Renal cortex interstitium (tissue), 11 donors: ENCODE results near the gene RELL2. TPM values are rescaled to one million over a fixed set of nuclear protein-coding genes. Genes with fewer than 3 reads are reported as not detected.

Experiments used
- DNase-seq, 11 donors: peaks; one replicate each; pipeline ENCODE4 v3.0.0-alpha.2; 2013; ENCODE audit warnings: low read depth in 9 of 11, low spot score in 4 of 11; ENCODE audit errors: extremely low read depth in 1 of 11
- polyA plus RNA-seq, 3 donors: library from polyadenylated mRNA; unstranded; fragments of 120-200 nt; gene quantifications; one replicate each; pipeline ENCODE4 v1.2.1, GENCODE V29; 2013; ENCODE audit not compliant: insufficient read length in 3 of 3

RELL2 gene
- polyA plus RNA-seq, 3 donors: 0.64 to 1.5 (median 0.90) TPM

DNA sequence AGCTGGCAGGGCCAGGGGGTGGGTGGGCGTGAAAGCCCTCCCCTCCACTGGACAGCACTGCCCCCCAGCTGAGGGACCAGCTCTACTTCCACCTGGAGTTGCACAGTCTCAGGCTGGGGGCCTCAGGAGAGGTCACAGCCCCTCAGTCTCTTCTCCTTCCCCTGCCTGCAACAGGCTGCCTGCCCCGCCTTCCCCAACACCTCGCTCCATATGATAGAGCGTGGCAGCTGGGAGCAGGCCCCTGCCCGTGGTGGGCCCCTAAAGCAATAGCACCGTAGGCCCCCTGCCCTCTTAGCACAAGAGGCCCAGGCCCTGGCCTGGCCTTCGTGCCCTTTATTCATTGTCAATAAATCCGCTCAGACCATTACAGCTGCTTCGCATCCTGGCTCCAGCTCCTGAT lies 3.9 kb downstream of the RELL2 start:
- no peak for DNase-seq

DNA sequence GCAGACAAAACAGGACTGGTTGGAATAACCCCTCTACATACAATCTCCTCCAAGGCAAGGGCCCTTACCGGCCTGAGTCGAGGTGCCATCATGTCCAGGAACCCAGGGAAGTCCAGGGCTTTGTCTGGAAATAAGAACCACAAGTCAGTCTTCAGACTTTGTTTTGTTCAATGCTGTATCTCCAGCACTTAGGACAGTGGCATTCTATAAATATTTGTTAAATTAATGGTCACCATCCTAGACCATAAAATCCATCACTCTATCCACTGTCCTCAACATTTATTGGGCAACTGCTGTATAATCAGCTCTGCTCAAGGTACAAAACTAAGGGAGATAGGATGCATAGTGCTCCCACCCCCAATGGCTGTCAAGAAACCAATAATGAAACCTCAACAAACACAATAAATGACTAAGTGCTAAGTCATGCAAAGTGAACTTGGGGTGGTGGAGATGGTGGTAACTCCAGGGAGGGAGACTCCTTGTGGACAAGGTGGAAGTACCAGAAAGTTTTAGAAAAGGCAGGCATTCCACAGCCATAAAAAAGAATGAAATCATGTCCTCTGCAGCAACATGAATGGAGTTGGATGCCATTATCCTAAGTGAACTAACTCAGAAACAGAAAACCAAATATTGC lies 5.0 kb downstream of the RELL2 start:
- DNase-seq: no peak

DNA sequence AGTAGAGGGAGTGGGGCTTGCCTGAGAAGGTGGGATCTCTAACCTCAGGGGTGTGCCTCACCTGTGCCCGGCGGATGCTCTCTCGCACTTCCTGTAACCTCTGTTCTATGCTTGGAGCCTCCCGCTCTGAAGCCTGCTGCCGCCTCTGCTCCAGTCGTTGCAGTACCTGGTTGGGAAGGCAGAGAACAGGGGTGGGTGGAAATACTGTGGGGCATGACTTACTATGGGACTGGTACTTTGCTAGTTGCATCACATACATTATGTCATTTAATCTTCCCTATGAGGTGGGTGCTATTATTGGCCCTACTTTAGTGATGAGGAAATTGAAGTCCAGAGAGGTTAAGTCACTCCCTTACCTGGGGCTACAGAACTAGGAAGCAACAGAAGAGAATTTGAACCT lies 9.2 kb downstream of the RELL2 start:
- no peak for DNase-seq

DNA sequence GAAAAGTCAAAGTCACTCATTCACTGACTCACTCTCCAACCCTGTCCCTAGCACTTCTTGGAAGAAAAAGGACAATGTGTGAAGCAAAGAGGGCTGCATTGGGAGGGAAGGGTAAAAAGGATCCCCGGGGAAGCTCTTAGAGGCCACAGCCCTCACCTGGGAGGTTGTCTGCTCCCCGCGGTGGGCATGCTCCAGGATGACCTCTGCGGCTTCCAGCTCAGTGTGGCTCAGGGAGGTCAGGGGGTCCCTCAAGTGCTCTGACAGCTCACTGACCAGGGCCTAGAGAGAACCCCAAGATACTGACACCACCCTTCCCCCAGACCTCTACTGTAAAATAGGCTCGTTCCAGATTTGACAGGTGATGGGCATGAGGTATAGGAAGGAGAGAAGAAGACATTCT lies 10.4 kb downstream of the RELL2 start:
- no peak for DNase-seq

DNA sequence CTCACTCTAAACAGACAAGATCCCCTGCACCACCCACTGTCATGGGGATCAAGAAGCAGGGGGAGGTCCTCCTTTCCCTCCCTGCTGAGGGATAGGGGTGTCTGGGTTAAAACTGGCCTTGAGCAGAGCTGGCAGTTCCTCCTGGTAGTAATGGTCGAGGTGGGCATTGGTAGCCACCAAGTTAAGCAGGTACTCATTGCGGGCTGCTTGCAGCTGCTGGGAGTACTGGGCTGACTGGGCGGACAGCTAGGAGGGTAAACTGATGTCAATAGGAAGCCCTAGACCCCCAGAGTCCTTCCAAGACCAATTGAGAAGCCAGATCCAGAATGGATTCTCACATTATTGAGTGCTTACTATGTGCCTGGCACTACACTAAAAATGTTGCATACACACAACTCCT lies 11.1 kb downstream of the RELL2 start:
- DNase-seq: no peak

DNA sequence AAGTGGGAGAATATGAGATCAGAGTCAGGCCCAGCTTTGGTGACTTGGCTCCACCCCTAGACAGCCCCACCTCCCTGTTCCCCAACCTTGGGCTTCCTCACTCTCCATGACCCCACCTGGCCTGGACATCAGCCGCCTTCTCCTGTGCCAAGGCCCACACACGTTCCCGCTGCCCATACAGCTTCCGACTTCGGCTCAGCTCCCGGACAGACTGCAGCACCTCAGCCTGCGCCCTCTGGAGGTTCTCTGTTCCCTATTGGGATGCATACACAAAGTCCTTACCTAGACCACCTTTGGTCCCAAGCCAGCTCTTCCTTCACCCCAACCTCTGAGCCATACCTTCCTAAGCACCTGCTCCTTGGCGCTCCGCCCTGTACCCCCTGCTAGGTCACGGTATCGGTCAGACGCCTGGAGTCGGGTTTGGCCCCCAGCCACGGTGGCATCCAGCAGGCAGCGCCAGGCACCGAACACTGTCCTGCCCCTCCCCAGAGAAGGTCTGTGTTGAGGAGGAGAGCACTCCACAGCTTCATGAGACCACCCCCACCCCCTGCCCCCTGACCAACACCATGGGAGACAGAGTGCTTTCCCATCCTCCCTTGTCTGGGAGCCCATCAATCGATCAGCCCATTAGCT lies 12.4 kb downstream of the RELL2 start:
- no peak for DNase-seq

DNA sequence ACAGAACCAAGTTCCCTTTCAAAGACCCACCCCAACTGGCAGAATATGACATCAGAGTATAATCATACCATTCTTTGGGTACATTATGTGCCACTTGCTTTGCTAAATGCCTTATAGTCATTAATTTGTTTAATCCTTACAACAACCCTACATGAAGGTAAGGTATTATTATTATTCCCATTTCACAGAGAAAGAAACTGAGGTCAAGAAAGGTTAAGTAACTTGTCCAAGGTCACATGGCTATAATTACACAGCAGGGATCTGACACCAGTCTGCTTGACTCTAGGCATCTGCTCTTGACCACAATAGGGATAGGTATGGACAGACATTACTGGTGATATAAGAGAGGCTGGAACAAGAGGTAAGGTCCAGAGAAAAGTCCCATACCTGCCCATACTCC lies 13.2 kb downstream of the RELL2 start:
- no peak for DNase-seq

DNA sequence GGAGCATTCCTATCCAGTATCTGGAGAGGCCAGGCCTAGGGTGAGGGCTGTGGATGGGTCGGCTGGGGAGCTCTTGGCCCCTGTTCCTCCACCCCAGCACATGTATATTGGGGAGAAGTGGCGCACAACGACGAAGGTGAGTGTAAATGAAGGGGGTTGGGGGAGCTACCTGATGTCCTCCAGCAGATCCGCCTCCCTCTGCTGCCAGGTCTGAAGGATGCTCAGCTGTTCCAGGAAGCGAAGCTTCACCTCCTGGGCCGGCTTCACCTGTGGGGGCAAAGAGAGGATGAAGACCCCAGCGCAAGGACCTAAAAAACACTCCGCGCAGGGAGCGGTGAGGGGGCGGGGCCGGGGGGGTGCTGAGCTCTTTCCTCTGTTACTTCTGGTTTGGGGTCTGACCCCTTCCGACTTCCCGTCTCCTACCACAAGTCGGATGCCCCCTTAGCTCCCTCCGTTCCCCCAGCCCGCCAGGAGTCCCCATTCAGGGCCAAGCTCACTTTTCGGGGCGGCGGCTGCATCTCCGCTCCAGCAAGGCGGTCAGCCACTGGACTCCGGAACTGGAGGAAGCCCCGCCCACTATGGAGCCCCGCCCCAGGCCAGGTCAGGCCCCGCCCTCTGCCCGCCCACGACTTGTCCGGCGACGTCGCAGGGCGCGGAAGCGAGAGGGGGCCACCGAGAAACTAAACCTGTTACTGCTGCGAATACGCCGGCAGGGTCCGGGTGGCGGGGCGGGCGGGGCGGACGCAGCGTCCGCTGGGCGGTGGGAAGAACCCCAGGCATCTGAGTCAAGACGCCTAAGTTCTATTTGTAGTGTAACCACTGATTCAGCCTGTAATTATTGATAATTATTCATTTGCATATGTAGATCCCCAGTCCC lies 14.3 kb downstream of the RELL2 start, which contains the start of gene FCHSD1:
Gene FCHSD1, minus strand, starts transcription at position 568 of the 877 bp plus-strand sequence. Its CDS starts 50 bp downstream, at position 518.
- DNase-seq: peak in 7 of 11 donors; percentile 61 to 74 (median 68)

DNA sequence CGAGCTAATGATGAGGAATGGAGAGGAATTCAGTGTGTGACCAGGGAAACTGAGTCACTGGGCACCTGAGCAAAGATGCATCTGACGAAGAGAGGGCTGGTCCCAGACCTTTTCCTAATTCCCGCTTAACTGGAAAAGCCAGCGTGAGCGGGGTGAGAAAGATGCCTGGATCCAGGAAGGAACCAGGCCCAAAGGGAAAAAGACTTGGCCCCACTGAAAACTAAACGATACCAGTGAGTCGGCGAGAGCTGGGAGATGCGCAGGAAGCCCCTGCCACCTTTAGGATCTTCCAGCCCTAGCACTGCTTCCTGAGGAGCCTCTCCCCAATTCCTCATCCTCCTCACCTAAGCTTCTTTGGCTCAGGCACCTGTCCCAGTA lies 14.9 kb downstream of the RELL2 start:
- DNase-seq: no peak

DNA sequence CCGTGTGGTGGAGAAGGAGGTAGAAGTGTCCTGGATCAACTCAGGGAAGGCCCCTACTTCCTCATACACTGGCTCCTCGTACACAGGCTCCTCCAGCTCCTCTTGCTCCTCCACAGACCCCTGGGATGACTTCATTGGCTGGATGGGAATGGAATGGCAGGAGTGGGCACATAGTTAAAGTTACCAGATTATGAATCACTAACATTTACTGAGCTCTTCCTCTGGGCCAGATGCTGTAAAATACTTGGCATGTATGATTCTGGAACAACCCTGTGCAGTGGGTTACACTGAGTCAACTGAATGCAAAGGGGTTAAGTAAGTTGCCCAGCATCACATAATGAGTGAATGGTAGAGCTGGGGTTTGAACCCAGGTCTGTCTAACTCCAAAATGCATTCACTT lies 17.5 kb downstream of the RELL2 start:
- no peak for DNase-seq

DNA sequence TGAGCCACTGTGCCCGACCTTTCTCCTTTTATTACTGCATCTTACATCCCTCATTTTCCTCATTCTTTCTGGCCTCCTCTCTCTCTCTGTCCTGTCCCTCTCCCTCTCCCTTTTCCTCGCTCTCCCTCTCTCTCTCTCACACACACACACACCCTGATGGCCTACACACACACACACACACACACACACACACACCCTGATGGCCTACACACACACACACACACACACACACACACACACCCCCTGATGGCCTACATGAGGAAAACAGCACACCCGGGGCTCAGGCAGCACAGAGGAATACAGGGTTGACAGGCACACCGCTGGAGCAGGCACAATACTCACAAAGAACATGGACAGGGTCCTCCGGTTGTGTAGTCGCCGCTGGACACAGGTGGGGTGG lies 18.2 kb downstream of the RELL2 start:
- no peak for DNase-seq

DNA sequence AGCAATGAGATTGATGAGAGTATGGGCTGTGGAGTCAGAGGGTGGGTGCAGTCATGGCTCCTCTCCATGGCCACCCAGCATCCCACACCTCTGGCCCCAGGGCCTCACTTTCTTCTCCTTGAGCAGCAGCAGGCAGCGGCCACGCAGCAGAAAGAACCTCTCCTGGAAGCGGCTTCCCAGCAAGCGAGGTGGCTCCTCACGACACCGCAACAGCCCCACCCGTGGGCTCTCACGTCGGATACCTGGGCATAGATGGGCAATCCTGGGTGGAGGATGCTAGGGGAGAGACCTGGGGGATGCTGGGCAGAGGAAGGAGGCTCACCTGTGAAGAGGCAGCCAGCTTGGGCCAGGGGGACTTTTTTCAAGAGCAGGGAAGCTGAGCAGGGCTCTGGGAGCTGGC lies 19.6 kb downstream of the RELL2 start:
- DNase-seq: no peak

DNA sequence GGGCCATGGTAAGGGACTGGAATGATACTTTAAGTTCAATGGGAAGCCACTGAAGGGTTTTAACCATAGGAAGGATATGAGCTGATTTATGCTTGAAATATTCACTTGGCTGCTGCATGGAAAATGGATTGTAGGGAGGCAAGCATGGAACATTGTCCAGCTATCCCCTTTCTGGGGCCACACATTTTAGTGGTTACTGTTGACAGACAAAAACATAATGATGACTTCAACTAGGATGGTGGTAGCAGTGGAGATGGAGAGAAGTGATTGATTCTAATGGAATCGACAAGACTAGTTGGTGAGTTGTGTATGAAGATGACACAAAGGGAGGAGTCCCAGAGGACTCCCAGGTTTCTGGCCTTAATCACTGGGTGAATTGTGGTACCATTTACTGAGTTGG lies 20.6 kb downstream of the RELL2 start:
- DNase-seq: no peak

DNA sequence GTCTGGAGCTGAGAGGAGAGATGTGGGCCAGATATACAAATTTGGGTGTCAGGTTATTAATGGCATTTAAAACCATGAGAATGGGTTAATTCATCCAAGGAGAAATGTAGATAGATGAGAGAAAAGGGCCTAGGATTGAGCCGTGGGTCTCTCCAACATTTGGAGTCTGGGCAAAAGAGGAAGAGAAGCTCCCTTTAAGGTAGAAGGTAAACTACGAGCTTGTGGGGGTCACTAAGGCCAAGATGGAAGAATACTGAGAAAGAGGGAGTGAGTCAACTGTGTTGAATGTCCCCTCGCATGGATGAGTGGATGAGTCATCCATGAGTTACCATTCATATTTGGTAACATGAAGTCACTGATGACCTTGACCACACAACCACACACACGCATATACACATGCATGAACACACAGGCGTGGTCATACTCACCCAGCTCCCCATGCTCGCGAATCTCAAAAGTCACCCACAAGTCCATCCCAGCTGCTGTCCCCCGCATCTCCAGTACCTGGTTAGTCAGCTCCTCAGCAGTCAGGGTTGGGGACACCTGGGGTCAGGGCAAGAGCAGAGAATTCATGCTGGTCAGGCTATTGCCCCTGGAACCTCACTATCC lies 21.2 kb downstream of the RELL2 start:
- DNase-seq: no peak

DNA sequence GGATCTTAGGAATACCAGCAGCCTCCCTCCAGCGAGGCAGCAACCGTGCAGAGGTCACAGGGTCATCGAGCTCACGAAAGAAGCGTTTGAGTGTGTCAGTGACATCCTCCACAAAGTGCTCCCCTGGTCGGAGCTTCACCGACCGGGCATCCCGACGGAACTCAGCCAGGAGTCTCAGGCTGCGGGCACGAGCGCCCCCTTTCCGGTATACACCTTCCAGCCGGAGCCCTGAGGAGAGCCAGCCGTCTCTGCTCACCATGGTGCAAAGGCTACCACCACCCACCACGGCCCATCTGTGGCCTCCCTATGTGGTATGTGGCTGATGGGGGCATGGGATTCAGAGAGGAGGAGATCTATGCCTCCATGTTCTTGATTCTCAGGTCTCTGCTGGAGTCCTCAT lies 25.2 kb downstream of the RELL2 start:
- no peak for DNase-seq

DNA sequence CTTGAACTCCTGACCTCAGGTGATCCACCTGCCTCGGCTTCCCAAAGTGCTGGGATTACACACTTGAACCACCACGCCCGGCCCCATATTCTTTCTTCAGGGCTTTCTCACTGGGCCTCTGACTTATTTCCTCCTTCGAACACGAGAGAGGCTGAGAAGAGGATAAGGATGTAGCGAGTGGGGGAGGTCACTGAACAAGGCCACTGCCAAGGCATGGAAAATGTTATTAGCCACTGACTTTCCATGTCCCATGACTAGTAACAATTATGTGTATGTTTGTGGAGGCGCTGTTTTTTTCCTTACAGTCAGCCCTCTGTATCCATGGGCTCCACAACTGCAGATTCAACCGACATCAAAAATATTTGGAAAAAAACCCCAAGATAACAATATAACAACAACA lies 26.7 kb downstream of the RELL2 start:
- DNase-seq: no peak

DNA sequence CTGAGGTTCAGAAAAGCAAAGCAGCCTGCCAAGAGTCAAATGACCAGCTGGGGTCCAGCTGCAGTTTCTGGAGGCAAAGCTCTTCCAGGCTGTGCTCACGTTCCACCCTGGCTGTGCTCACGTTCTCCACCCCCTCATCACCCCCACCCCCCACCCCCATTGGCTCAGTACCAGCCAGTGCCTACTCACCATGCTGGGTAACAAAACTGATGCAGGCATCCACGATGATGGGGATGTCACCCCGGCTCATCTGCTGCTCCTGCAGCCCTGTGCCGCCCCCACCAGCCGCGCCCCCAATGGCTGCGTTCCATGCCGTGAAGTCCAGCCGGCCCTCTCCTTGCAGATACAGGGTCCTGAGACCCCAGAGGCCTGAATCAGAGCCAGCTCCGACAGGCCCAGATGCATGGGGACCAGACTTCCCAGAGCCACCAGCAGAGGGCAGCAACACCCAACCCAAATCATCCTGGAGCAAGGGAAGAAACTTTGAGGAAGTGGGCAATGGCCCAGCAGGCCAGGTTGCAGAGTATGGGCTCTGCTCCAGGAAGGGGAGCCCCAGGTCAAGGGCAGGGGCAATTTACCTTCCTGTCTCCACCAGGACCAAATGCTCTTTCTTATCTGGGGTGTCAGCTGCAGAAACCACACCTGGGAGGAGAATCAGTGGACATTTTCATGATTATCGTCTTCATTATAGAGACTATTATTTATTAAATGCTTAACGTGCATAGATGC lies 28.1 kb downstream of the RELL2 start:
- peak in 4 of 11 donors; percentile 50 to 75 (median 64) for DNase-seq

DNA sequence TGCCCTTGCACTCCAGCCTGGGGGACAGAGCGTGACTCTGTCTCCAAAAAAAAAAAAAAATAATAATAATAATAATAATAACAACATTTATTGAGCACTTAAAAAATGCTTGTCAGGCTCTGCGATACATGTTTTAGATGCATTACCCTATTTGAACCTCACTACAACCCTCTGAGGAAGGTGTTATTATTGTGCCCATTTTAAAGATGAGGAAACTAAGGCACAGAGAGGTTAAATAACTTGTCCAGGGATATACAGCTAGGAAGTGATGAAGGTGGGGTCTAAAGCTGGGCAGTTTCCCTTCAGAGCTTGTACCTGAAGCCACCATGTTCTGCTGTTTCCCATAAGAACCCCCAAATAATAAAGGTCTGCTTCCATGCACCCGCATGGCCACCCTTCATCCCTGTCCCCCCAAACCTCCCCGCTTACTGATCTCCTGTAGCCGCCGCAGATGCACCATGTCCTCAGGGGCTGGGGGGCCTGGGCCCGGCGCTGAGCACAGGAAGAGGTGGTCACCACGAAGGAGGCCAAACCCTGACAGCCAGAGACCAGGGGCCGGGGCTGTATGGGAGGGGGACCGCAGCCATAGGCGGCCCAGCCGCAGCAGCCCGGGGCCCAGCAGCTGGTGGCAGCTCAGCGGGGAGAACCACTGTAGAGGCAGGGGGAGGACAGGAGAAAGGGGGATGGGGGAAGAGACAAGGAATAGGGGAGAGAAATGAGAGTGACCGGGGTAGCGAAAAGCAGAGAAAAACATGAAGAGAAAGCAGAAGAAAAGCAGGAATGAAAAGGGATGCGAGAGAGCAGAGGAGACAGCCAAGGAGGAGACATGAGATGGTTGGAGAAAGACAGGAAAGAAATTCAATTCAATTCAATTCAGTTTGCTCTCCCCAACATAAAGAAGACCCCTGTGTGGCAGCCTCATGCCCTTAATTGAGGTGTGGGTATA lies 29.5 kb downstream of the RELL2 start:
- no peak for DNase-seq
